GM18505 (cell line): ENCODE measurements around the gene AHDC1.

ENCODE experiments used
- ATAC-seq: cut with Tn5 transposase; IDR thresholded peaks from one replicate; pipeline ENCODE4 v1.9.1; 2021; ENCODE audit not compliant: unreplicated experiment
- POLR2A ChIP-seq: IDR thresholded peaks from 4 replicates; pipeline ENCODE4 v1.6.1; 2011; ENCODE audit warnings: borderline replicate concordance; ENCODE audit not compliant: insufficient read depth, insufficient read length; ENCODE audit errors: extremely low read depth

The AHDC1 gene

GRCh38 chr1:27570356-27570755, 33.6 kb downstream of the AHDC1 start:
- ATAC-seq = no peak
- TF ChIP-seq POLR2A = no peak

DNA sequence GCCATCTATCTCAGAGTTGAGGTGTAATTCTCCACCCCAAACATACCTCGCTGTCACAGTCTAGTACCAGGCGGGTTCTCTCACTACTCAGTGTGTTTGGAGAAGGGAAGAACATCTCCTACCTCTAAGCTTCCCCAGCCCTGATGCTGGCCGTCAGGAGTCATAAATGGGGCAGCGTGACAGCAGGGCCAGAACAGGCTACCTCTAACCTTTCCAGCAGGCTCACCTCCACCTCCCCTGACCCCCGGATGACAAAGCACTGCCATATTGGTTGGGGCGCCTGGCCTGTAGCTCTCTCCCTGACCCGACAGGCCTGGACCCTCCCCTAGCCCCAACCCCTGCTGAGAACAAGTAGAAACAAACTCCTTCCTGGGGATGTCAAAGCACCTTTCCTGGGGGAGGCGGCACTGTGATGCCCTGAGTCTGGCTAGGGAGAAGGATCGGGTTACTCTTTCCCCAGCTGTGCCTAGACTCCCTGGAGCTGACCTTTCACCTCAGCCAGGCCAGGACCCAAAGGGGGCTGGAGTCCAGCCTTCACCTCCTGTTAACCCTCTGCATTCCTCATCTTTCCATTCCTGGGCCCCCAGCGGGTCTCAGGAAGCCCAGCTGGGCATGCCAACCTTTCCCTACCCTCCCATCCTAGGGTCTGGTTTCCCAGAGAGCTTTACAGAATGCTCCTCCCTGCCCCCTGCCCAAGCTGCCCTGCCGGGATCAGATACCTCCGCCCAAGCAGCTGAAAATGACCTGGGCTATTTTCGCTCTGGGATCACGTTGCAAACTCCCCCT, 34.2 kb downstream of the AHDC1 start:
- TF ChIP-seq POLR2A = no peak
- ATAC-seq = no peak

DNA sequence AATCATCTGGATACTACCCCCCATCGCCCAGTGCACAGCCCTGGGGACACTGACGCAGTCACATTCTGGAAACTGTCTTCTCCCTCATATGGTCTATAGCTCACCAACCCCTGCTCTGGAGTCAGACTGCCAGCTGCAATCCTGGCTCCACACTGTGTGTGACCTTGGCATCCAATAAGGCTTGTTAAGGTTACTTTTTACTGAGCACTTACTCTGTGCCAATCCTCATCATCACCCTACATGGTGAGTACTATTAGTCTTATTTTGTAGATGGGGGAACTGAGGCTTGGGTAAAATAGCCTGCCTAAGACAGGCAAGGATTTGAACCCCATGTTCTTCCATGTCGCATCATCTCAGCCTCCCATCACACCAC, 34.9 kb downstream of the AHDC1 start:
- ATAC-seq = no peak
- TF ChIP-seq POLR2A = no peak

GRCh38 chr1:27568300-27569087, 35.5 kb downstream of the AHDC1 start:
- peak; percentile 89 for ATAC-seq
- TF ChIP-seq POLR2A = no peak

- ATAC-seq = no peak
- TF ChIP-seq POLR2A = no peak
Measured at GRCh38 chr1:27567971-27568299, 36.0 kb downstream of the AHDC1 start.

GRCh38 chr1:27567146-27567526, 36.8 kb downstream of the AHDC1 start:
- TF ChIP-seq POLR2A = no peak
- ATAC-seq = no peak

GRCh38 chr1:27566462-27567145, 37.3 kb downstream of the AHDC1 start:
- TF ChIP-seq POLR2A = no peak
- ATAC-seq = no peak

DNA sequence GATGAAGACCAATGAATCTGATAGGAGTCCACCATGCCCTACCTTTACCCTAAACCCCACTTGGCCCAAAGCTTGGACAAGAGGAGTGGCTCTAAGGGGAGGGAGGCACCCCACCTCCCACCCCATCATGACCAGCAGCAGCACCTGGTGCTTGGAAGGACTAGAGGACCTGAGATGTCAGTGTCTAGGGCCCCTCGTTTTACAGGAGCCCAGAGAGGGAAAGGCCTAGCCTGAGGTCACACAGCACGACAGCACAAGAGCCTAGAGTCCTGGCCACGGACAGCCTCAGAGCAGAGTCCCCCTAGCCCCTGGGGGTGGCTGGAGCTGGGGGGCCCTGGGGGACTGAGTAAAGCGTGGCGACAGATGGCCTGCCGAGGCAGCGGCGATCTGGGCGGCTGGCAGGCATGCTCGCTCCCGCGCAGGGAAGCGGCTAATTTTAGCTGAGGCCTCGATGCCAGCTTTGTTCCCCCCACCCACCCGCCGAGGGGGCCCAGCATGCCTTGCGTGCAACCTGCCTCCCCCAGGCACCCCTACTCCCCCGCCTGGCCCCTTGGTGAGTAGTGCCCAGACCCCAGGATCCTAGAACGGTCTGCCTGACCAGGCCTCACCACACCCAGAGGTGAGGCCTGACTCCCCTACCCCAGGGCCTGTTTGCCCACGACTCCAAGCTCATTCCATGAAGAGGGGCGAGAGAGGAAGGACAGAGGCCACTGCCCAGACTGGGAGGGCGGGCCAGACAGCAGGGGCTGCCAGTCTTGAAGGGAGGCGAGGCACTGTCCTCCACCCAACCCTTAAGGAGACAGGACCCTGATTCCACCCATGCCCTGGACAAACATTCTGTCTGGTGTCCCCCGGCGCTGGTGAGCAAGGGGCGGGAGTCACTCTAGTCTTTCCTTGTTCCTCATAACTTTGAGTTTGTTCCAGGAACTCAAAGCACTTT, 39.0 kb downstream of the AHDC1 start:
- TF ChIP-seq POLR2A = no peak

GRCh38 chr1:27563591-27564471, 40.1 kb downstream of the AHDC1 start:
- TF ChIP-seq POLR2A = no peak
- no peak for ATAC-seq

More for the DNA sequence above, 39.0 kb downstream of the AHDC1 start:
- ATAC-seq = no peak

DNA sequence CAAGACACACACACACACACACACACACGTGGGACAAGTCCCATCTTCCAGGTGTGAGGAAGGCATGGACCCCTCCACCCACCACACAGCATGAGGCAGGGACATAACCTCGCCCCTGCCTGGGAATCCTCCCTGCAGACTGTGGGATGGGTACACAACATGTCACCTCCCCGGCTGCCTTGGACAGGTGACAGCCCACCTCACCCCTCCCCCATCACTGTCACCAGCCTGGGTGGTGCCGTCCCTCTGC, 40.7 kb downstream of the AHDC1 start:
- no peak for TF ChIP-seq POLR2A
- ATAC-seq = no peak

- no peak for TF ChIP-seq POLR2A
- ATAC-seq = no peak
Measured at GRCh38 chr1:27562534-27563340, 41.2 kb downstream of the AHDC1 start.
